MM.1S (cell line): ENCODE measurements around the gene CAPN15.

Experiments used
- DNase-seq: peaks from one replicate; pipeline ENCODE4 v3.0.0-alpha.2; 2015
- H2AFZ ChIP-seq: fragments of 300-600 bp; sonication (generic); 2 replicates; pipeline ENCODE4 v1.6.0; 2016; ENCODE audit warnings: antibody characterized with exemption, low read length
- H3F3A ChIP-seq: fragments of 300-600 bp; sonication (generic); 2 replicates; pipeline ENCODE4 v1.6.1; 2016; ENCODE audit warnings: mild to moderate bottlenecking, antibody characterized with exemption, low read length, moderate library complexity, mixed read lengths; ENCODE audit not compliant: insufficient read depth
- H3K27ac ChIP-seq: fragments of 300-600 bp; sonication (generic); 2 replicates; pipeline ENCODE4 v1.5.1; 2016; ENCODE audit warnings: mild to moderate bottlenecking, low read length
- H3K27me3 ChIP-seq: fragments of 300-600 bp; sonication (generic); replicated peaks from 2 replicates; pipeline ENCODE4 v1.6.0; 2016; ENCODE audit warnings: low read length; ENCODE audit not compliant: insufficient read depth
- H3K36me3 ChIP-seq: fragments of 300-600 bp; sonication (generic); replicated peaks from 2 replicates; pipeline ENCODE4 v1.6.1; 2016; ENCODE audit warnings: mild to moderate bottlenecking, low read length, mixed read lengths; ENCODE audit not compliant: insufficient read depth
- H3K4me1 ChIP-seq: fragments of 300-600 bp; sonication (generic); 2 replicates; pipeline ENCODE4 v1.6.1; 2016; ENCODE audit warnings: low read length, mixed read lengths
- H3K4me2 ChIP-seq: fragments of 300-600 bp; sonication (generic); 2 replicates; pipeline ENCODE4 v1.6.0; 2016; ENCODE audit warnings: low read depth, low read length
- H3K4me3 ChIP-seq: fragments of 300-600 bp; sonication (generic); 2 replicates; pipeline ENCODE4 v1.5.1; 2016; ENCODE audit warnings: low read length, mixed read lengths
- H3K79me2 ChIP-seq: fragments of 300-600 bp; sonication (generic); 2 replicates; pipeline ENCODE4 v1.6.1; 2016; ENCODE audit warnings: mixed run types, low read length, mixed read lengths
- H3K9ac ChIP-seq: fragments of 300-600 bp; sonication (generic); 2 replicates; pipeline ENCODE4 v1.6.1; 2016; ENCODE audit warnings: low read length, mixed read lengths
- H3K9me2 ChIP-seq: fragments of 300-600 bp; sonication (generic); replicated peaks from 2 replicates; pipeline ENCODE4 v1.6.1; 2016; ENCODE audit warnings: mild to moderate bottlenecking, low read length, mixed read lengths; ENCODE audit not compliant: insufficient read depth
- H3K9me3 ChIP-seq: fragments of 300-600 bp; sonication (generic); replicated peaks from 2 replicates; pipeline ENCODE4 v1.6.1; 2016; ENCODE audit warnings: mild to moderate bottlenecking, low read length, mixed read lengths; ENCODE audit not compliant: insufficient read depth
- H4K20me1 ChIP-seq: fragments of 300-600 bp; sonication (generic); 2 replicates; pipeline ENCODE4 v1.6.1; 2016; ENCODE audit warnings: mild to moderate bottlenecking, low read length, moderate library complexity, mixed read lengths; ENCODE audit not compliant: insufficient read depth
- CTCF ChIP-seq: fragments of 300-600 bp; sonication (generic); IDR thresholded peaks from 2 replicates; pipeline ENCODE4 v1.5.1; 2016; ENCODE audit warnings: antibody characterized with exemption, low read length, mixed read lengths
- EZH2 ChIP-seq: fragments of 300-600 bp; sonication (generic); optimal IDR thresholded peaks from 2 replicates; pipeline ENCODE3; 2017; ENCODE audit warnings: low read depth, mild to moderate bottlenecking, antibody characterized with exemption, low read length, mixed read lengths
- EZH2phosphoT487 ChIP-seq: fragments of 300-600 bp; sonication (generic); IDR thresholded peaks from 2 replicates; pipeline ENCODE4 v1.6.1; 2018; ENCODE audit warnings: antibody characterized with exemption, low read length

Gene CAPN15

DNA sequence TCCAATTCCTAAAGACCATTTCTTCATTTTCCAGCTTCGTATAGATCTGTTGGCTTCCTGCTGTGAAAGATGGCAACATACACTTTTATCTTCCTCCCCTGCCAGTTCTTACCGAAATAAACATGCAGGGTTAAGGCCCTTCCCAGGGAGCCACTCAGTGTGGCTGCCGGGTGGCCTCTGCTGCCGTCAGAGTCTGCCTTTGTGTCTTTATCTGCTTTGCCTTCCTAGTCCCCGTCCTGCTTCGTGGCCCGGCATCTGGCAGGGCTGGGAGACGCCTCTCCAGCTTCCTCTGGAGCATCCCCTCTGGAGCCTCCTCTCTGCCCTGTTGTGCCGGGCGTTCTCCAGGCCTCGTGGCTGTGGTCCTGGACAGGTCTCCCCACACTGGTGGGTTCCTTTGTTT, 30.3 kb upstream of the CAPN15 start:
- no peak overlapping the region for H3K4me3 ChIP-seq
- no peak overlapping the region for H3K4me2 ChIP-seq
- no peak for TF ChIP-seq EZH2phosphoT487
- no peak for TF ChIP-seq EZH2
- TF ChIP-seq CTCF = no peak
- H3K27ac ChIP-seq = no peak overlapping the region
- H3K9ac ChIP-seq = no peak overlapping the region
- no peak overlapping the region for H2AFZ ChIP-seq
- no peaks in the 10 kb centered on the region for H3F3A ChIP-seq
- no peaks in the 10 kb centered on the region for H3K36me3 ChIP-seq
- DNase-seq = no peak
- no peaks in the 10 kb centered on the region for H3K27me3 ChIP-seq
- H4K20me1 ChIP-seq = no peaks in the 10 kb centered on the region
- no peaks in the 10 kb centered on the region for H3K9me3 ChIP-seq
- H3K4me1 ChIP-seq = no peaks in the 10 kb centered on the region
- H3K79me2 ChIP-seq = no peaks in the 10 kb centered on the region
- H3K9me2 ChIP-seq = no peaks in the 10 kb centered on the region

DNA sequence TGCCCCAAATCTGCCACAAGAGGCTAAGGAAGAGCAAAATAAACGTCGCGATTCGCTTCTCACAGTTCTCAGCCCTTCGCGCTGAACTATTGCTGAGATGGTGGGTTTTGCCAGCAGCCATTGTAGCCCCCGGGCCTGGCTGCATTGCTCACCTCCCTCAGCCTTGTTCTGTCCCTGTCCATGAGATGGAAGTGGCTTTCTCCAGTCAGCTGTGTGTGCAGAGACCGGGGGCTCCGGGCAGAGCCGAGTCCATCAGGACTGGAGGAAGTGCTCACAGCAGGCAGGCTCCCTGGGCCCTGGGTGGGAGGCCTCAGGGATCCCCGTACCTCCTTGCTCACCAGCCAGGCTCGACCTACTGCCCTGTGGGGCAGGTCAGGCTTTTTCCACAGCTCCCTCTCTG, 27.6 kb upstream of the CAPN15 start:
- H3K9me3 ChIP-seq = no peaks in the 10 kb centered on the region
- TF ChIP-seq EZH2 (no peak), CTCF (no peak), EZH2phosphoT487 (no peak)
- no peak for DNase-seq
- no peaks in the 10 kb centered on the region for H3K79me2 ChIP-seq
- H3K9ac ChIP-seq = no peak overlapping the region
- H3F3A ChIP-seq = no peaks in the 10 kb centered on the region
- H3K4me2 ChIP-seq = no peak overlapping the region
- H3K9me2 ChIP-seq = no peaks in the 10 kb centered on the region
- no peak overlapping the region for H3K27ac ChIP-seq
- H3K4me3 ChIP-seq = no peak overlapping the region
- no peak overlapping the region for H2AFZ ChIP-seq
- no peaks in the 10 kb centered on the region for H4K20me1 ChIP-seq
- H3K27me3 ChIP-seq = no peaks in the 10 kb centered on the region
- no peaks in the 10 kb centered on the region for H3K4me1 ChIP-seq
- H3K36me3 ChIP-seq = no peaks in the 10 kb centered on the region

DNA sequence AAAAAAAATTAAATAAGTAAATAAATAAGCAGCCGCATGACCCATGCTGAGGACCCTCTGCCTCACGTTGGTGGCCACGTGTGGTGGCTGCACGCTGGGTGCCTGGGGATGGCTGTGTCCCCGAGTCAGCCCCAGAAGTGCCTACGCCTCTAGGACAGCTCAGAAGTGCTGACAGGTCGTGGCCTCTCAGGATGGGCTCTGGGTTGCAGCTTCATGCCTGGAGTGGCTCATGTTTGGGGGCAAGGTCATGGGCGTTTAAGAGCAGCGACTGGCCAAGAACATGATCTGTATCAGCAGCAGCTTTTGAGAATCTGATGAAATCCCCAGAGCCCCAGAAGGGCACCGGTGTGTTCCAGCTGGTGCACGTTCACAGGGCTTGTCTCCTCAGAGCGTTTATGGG, 26.8 kb upstream of the CAPN15 start:
- no peaks in the 10 kb centered on the region for H4K20me1 ChIP-seq
- no peaks in the 10 kb centered on the region for H3K27me3 ChIP-seq
- no peaks in the 10 kb centered on the region for H3K9me3 ChIP-seq
- no peak overlapping the region for H3K27ac ChIP-seq
- no peaks in the 10 kb centered on the region for H3F3A ChIP-seq
- no peaks in the 10 kb centered on the region for H3K36me3 ChIP-seq
- no peak overlapping the region for H3K4me3 ChIP-seq
- no peak overlapping the region for H2AFZ ChIP-seq
- H3K4me2 ChIP-seq = no peak overlapping the region
- no peaks in the 10 kb centered on the region for H3K4me1 ChIP-seq
- no peak for DNase-seq
- no peaks in the 10 kb centered on the region for H3K9me2 ChIP-seq
- H3K9ac ChIP-seq = no peak overlapping the region
- H3K79me2 ChIP-seq = no peaks in the 10 kb centered on the region
- TF ChIP-seq EZH2 (no peak), EZH2phosphoT487 (no peak), CTCF (no peak)
